ENCODE data around the gene FHOD1. TPM values are rescaled to one million over a fixed set of nuclear protein-coding genes. Genes with fewer than 3 reads are reported as not detected.

The FHOD1 gene
- total and polyA plus RNA-seq, 10 of the 15 experiments (the other 5 are each of a cell fraction or from before 2014, with no cell fraction given), result 8.9 to 65.7 (median 18.1) TPM

- TF ChIP-seq BHLHE40 (IDR thresholded peaks at IDR 0.05; ENCODE audit: borderline replicate concordance in 1 of 2, low read depth in 2 of 2, low read length in 1 of 2) (peak; percentile 94 to 97), TCF12 (IDR thresholded peaks at IDR 0.05; ENCODE audit: low read depth, low read length) (peak; percentile 5; the same call in 1 of the 2 replicates), NRF1 (conservative IDR thresholded peaks at IDR 0.05; ENCODE audit: low read depth, low read length) (no peak), RAD21 (IDR thresholded peaks at IDR 0.05; ENCODE audit: insufficient read depth, low read depth, low read length) (no peak), BRCA1 (IDR thresholded peaks at IDR 0.05; ENCODE audit: low read depth, low read length) (no peak), FOXM1 (IDR thresholded peaks at IDR 0.05; ENCODE audit: low read depth, low read length) (no peak), TCF7 (IDR thresholded peaks at IDR 0.05; ENCODE audit: borderline replicate concordance) (no peak), ZNF217 (IDR thresholded peaks at IDR 0.05) (no peak), SUPT20H (IDR thresholded peaks at IDR 0.05; ENCODE audit: borderline replicate concordance, control insufficient read depth, low read depth, low read length) (peak; percentile 94), POLR2A (IDR thresholded peaks at IDR 0.05; ENCODE audit: low read depth, low read length) (peak; percentile 84), ZNF622 (IDR thresholded peaks at IDR 0.05) (no peak), BMI1 (IDR thresholded peaks at IDR 0.05; ENCODE audit: borderline replicate concordance) (no peak), IRF4 (IDR thresholded peaks at IDR 0.05; ENCODE audit: low read depth, low read length) (no peak), POLR2AphosphoS5 (IDR thresholded peaks at IDR 0.05; ENCODE audit: low read length) (peak; percentile 70; the same call in 1 of the 2 replicates)
- TF ChIP-seq, protein P1, sequence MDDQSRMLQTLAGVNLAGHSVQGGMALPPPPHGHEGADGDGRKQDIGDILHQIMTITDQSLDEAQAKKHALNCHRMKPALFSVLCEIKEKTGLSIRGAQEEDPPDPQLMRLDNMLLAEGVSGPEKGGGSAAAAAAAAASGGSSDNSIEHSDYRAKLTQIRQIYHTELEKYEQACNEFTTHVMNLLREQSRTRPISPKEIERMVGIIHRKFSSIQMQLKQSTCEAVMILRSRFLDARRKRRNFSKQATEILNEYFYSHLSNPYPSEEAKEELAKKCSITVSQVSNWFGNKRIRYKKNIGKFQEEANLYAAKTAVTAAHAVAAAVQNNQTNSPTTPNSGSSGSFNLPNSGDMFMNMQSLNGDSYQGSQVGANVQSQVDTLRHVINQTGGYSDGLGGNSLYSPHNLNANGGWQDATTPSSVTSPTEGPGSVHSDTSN (IDR thresholded peaks at IDR 0.05; ENCODE audit: insufficient replicate concordance, low read depth, low read length), result no peak
- TF ChIP-seq, protein P2, sequence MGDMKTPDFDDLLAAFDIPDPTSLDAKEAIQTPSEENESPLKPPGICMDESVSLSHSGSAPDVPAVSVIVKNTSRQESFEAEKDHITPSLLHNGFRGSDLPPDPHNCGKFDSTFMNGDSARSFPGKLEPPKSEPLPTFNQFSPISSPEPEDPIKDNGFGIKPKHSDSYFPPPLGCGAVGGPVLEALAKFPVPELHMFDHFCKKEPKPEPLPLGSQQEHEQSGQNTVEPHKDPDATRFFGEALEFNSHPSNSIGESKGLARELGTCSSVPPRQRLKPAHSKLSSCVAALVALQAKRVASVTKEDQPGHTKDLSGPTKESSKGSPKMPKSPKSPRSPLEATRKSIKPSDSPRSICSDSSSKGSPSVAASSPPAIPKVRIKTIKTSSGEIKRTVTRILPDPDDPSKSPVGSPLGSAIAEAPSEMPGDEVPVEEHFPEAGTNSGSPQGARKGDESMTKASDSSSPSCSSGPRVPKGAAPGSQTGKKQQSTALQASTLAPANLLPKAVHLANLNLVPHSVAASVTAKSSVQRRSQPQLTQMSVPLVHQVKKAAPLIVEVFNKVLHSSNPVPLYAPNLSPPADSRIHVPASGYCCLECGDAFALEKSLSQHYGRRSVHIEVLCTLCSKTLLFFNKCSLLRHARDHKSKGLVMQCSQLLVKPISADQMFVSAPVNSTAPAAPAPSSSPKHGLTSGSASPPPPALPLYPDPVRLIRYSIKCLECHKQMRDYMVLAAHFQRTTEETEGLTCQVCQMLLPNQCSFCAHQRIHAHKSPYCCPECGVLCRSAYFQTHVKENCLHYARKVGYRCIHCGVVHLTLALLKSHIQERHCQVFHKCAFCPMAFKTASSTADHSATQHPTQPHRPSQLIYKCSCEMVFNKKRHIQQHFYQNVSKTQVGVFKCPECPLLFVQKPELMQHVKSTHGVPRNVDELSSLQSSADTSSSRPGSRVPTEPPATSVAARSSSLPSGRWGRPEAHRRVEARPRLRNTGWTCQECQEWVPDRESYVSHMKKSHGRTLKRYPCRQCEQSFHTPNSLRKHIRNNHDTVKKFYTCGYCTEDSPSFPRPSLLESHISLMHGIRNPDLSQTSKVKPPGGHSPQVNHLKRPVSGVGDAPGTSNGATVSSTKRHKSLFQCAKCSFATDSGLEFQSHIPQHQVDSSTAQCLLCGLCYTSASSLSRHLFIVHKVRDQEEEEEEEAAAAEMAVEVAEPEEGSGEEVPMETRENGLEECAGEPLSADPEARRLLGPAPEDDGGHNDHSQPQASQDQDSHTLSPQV (IDR thresholded peaks at IDR 0.05), result no peak
- TF ChIP-seq, protein P3, sequence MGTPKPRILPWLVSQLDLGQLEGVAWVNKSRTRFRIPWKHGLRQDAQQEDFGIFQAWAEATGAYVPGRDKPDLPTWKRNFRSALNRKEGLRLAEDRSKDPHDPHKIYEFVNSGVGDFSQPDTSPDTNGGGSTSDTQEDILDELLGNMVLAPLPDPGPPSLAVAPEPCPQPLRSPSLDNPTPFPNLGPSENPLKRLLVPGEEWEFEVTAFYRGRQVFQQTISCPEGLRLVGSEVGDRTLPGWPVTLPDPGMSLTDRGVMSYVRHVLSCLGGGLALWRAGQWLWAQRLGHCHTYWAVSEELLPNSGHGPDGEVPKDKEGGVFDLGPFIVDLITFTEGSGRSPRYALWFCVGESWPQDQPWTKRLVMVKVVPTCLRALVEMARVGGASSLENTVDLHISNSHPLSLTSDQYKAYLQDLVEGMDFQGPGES (IDR thresholded peaks at IDR 0.05), result peak; percentile 93
- TF ChIP-seq, protein P4, sequence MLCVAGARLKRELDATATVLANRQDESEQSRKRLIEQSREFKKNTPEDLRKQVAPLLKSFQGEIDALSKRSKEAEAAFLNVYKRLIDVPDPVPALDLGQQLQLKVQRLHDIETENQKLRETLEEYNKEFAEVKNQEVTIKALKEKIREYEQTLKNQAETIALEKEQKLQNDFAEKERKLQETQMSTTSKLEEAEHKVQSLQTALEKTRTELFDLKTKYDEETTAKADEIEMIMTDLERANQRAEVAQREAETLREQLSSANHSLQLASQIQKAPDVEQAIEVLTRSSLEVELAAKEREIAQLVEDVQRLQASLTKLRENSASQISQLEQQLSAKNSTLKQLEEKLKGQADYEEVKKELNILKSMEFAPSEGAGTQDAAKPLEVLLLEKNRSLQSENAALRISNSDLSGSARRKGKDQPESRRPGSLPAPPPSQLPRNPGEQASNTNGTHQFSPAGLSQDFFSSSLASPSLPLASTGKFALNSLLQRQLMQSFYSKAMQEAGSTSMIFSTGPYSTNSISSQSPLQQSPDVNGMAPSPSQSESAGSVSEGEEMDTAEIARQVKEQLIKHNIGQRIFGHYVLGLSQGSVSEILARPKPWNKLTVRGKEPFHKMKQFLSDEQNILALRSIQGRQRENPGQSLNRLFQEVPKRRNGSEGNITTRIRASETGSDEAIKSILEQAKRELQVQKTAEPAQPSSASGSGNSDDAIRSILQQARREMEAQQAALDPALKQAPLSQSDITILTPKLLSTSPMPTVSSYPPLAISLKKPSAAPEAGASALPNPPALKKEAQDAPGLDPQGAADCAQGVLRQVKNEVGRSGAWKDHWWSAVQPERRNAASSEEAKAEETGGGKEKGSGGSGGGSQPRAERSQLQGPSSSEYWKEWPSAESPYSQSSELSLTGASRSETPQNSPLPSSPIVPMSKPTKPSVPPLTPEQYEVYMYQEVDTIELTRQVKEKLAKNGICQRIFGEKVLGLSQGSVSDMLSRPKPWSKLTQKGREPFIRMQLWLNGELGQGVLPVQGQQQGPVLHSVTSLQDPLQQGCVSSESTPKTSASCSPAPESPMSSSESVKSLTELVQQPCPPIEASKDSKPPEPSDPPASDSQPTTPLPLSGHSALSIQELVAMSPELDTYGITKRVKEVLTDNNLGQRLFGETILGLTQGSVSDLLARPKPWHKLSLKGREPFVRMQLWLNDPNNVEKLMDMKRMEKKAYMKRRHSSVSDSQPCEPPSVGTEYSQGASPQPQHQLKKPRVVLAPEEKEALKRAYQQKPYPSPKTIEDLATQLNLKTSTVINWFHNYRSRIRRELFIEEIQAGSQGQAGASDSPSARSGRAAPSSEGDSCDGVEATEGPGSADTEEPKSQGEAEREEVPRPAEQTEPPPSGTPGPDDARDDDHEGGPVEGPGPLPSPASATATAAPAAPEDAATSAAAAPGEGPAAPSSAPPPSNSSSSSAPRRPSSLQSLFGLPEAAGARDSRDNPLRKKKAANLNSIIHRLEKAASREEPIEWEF (IDR thresholded peaks at IDR 0.05; ENCODE audit: insufficient replicate concordance, low read depth, low read length), result no peak
These were observed 55.1 kb downstream of the FHOD1 start, which contains the start of gene E2F4 (continued) for GRCh38 chr16:67191995-67192681.

Measured in GM12878 (cell line).